ENCODE data around the gene CSNK2B.

Gene CSNK2B

DNA sequence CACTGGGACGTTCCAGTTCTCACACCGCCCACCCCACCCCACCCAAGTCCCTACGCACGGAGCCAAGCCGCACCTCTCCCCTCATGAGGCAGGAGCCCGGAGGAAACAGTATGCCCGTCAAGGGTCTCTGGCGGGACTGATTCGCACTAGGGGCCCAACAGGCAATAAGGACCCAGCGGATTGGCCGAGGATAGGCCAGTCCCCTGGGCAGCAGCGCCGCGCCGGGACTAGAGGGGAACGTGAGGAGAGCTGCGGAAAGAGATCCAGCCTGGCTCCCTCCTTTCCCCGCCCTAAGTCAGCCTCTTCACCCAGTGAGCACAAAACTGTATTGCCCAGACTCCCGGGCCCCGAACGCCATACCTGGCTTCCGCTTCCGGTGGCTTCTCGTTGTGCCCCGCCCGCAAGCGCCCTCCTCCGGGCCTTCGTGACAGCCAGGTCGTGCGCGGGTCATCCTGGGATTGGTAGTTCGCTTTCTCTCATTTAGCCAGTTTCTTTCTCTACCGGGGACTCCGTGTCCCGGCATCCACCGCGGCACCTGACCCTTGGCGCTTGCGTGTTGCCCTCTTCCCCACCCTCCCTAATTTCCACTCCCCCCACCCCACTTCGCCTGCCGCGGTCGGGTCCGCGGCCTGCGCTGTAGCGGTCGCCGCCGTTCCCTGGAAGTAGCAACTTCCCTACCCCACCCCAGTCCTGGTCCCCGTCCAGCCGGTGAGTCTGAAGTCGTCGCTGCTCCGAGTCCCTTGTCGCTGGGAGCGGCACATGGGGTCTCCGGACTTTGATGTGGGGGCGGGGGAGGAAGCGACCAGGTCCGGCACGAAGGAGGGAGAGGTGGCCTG, at the start of gene CSNK2B:
CSNK2B (plus strand) TSS at position 580 of the 836 bp plus-strand sequence. CDS start 752 bp downstream, outside the sequence.
- Histone ChIP-seq H3K9me3 (ENCODE audit: control insufficient read depth in 1 of 2, low read length in 2 of 2) (no peaks in the 10 kb centered on the region), H3K27ac (ENCODE audit: low read depth, low read length) (peak within 1 kb of the TSS; percentile 97), H3K9ac (ENCODE audit: low read depth in 1 of 2, low read length in 2 of 2) (peak within 1 kb of the TSS; percentile 92 to 94), H3K4me1 (ENCODE audit: control insufficient read depth in 1 of 2, insufficient read depth in 2 of 2, low read length in 2 of 2) (peaks cover 39 to 54% of the 10 kb centered on the region in 2 donors), H3K4me3 (ENCODE audit: low read depth in 1 of 2, low read length in 2 of 2) (peak within 1 kb of the TSS; percentile 89 to 92), H3K36me3 (ENCODE audit: control insufficient read depth in 1 of 2, insufficient read depth in 2 of 2, low read length in 2 of 2) (peaks cover 37 to 42% of the 10 kb centered on the region in 2 donors), H3K27me3 (ENCODE audit: control insufficient read depth in 1 of 2, insufficient read depth in 2 of 2, low read length in 2 of 2) (no peaks in the 10 kb centered on the region)

DNA sequence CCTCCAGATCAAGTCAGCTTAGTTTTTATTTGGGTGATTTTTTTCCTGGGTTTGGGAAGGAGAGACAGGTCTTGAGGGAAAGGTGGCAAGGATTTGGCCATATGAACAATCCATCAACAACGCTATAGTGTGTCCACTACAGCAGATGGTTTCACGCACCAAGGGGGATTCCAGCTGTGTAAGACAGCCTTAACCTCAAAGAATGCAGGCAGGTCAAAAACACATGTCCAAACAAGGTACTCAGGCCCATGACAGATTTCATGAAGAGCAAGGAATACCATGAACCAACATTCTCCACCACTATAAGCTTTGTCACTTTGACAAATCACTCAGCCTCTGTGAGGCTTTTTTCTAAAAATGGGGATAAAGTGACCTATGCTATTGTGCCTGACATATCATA, 48.9 kb upstream of the CSNK2B start:
- Histone ChIP-seq H3K27ac (ENCODE audit: low read depth, low read length) (no peak overlapping the region), H3K4me1 (ENCODE audit: control insufficient read depth in 1 of 2, insufficient read depth in 2 of 2, low read length in 2 of 2) (peaks cover 20 to 22% of the 10 kb centered on the region in 2 donors), H3K9me3 (ENCODE audit: control insufficient read depth in 1 of 2, low read length in 2 of 2) (no peaks in the 10 kb centered on the region), H3K27me3 (ENCODE audit: control insufficient read depth in 1 of 2, insufficient read depth in 2 of 2, low read length in 2 of 2) (no peaks in the 10 kb centered on the region), H3K36me3 (ENCODE audit: control insufficient read depth in 1 of 2, insufficient read depth in 2 of 2, low read length in 2 of 2) (no peaks in the 10 kb centered on the region), H3K4me3 (ENCODE audit: low read depth in 1 of 2, low read length in 2 of 2) (no peak overlapping the region), H3K9ac (ENCODE audit: low read depth in 1 of 2, low read length in 2 of 2) (no peak overlapping the region)

DNA sequence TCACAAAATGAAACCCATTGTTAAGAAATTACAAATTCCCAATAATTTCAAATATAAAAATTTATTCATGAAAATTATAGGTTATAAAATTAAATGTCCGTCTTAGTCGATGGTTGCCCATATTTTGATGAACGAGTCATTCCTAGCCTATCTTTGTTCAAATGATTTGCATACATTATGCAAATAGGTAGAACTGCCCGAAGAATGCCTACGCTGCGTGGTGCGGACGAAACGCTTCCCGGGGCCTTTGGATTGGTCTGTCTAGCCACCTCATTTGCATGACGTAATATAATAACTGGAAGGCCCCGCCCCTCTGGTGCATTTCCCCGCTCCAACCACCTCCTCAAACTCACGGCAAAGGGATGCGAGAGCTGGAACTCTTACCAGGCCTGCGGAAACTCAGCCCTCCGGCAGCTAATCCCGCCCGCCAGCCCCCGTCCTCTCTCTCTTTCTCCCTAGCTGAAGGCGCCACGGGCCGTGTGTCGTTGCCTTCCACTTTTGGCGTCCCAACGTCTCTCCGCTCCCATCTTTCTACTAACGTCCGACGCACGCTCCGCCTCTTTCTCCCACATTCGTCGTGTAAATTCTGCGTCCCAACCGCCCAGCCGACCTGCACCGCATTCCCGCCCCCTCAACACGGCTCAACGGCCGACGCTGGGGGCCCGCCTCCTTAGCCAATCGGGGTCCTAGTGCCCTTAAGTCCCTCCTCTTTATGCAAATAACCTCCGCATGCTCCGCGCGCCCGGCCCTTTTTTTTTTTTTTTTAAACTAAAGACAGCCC, 45.9 kb upstream of the CSNK2B start:
- Histone ChIP-seq H3K36me3 (ENCODE audit: control insufficient read depth in 1 of 2, insufficient read depth in 2 of 2, low read length in 2 of 2) (peaks cover 15 to 26% of the 10 kb centered on the region in 2 donors), H3K27me3 (ENCODE audit: control insufficient read depth in 1 of 2, insufficient read depth in 2 of 2, low read length in 2 of 2) (no peaks in the 10 kb centered on the region), H3K27ac (ENCODE audit: low read depth, low read length) (peak overlapping the region; percentile 99), H3K9me3 (ENCODE audit: control insufficient read depth in 1 of 2, low read length in 2 of 2) (no peaks in the 10 kb centered on the region), H3K9ac (ENCODE audit: low read depth in 1 of 2, low read length in 2 of 2) (peak overlapping the region; percentile 77 to 91), H3K4me3 (ENCODE audit: low read depth in 1 of 2, low read length in 2 of 2) (peak overlapping the region; percentile 81 to 83), H3K4me1 (ENCODE audit: control insufficient read depth in 1 of 2, insufficient read depth in 2 of 2, low read length in 2 of 2) (peaks cover 20 to 21% of the 10 kb centered on the region in 2 donors)

DNA sequence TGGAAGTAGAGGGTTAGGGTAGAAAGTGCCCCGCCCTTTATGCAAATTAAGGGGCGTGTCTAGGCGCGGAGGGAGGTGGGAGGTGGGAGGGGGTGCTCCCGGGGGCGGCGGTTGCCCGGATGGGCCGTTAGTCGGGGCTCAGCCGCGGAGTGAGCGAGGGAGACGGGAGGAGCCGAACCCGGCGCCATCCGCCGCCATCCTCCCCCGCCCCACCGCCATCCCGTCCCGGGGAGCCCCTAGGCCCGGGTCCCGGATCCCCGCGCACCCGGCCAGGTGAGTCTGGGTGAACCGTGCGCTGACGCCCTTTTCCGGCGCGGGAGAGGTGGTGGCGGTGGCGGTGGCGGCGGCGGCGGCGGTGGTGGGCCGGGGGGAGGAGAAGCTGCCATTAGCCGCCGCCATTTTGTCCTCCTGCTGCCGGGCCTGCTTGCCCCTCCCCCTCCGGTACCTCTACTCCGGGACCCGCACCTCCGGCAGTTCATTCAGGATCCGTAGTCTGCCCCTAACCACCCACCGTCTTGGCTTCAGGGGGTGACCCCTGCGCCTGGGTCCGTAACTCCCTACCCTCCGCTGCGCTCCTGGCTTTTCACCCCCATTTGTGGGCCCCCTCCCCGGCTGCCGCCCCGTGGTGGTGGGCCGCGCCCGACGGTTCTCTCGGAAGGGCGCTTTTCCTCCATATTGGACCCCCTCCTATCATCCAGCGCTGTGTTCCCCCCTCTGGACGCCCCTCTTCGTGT, 45.1 kb upstream of the CSNK2B start, which contains the start of gene PRRC2A:
PRRC2A (plus strand) TSS at position 130 of the 734 bp plus-strand sequence. CDS start 2,075 bp downstream, outside the sequence.
- Histone ChIP-seq H3K4me3 (ENCODE audit: low read depth in 1 of 2, low read length in 2 of 2) (peak within 1 kb of the TSS; percentile 88 to 97), H3K36me3 (ENCODE audit: control insufficient read depth in 1 of 2, insufficient read depth in 2 of 2, low read length in 2 of 2) (peaks cover 23 to 33% of the 10 kb centered on the region in 2 donors), H3K4me1 (ENCODE audit: control insufficient read depth in 1 of 2, insufficient read depth in 2 of 2, low read length in 2 of 2) (peaks cover 18 to 19% of the 10 kb centered on the region in 2 donors), H3K27ac (ENCODE audit: low read depth, low read length) (peak within 1 kb of the TSS; percentile 99), H3K9ac (ENCODE audit: low read depth in 1 of 2, low read length in 2 of 2) (peak within 1 kb of the TSS; percentile 98 to 99), H3K27me3 (ENCODE audit: control insufficient read depth in 1 of 2, insufficient read depth in 2 of 2, low read length in 2 of 2) (no peaks in the 10 kb centered on the region), H3K9me3 (ENCODE audit: control insufficient read depth in 1 of 2, low read length in 2 of 2) (no peaks in the 10 kb centered on the region)

DNA sequence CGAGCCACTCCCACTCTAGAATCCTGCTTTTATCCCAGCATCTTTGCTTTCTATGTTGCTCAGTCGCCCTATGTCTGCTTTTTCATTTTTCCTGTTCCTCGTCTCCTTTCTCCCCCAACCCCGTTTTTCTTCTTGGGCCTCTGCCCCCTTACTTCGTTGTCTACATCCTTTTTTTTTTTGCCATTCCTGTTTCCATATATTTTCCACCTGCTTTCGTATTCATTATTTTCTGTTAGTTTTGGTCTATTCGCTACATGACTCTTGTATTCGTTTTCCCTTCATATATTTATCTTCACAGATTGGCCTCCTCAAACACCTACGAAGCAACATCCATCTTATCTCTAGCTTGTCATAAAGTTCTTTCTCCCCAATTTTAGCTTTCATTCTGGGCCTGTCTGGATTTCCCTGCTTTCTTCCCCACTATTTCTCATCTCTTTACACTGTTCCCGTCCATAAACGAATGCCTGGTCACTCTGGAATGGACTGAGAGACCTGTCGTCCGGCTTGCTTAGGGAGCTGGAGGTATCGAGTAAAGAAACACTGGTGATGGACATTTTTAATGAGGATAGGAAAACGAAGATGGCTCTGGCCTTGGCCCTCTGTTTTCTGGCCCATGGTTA, 44.5 kb upstream of the CSNK2B start:
- Histone ChIP-seq H3K4me3 (ENCODE audit: low read depth in 1 of 2, low read length in 2 of 2) (peak overlapping the region; percentile 88 to 97), H3K9ac (ENCODE audit: low read depth in 1 of 2, low read length in 2 of 2) (peak overlapping the region; percentile 98 to 99), H3K9me3 (ENCODE audit: control insufficient read depth in 1 of 2, low read length in 2 of 2) (no peaks in the 10 kb centered on the region), H3K4me1 (ENCODE audit: control insufficient read depth in 1 of 2, insufficient read depth in 2 of 2, low read length in 2 of 2) (peaks cover 18 to 19% of the 10 kb centered on the region in 2 donors), H3K36me3 (ENCODE audit: control insufficient read depth in 1 of 2, insufficient read depth in 2 of 2, low read length in 2 of 2) (peaks cover 29 to 40% of the 10 kb centered on the region in 2 donors), H3K27me3 (ENCODE audit: control insufficient read depth in 1 of 2, insufficient read depth in 2 of 2, low read length in 2 of 2) (no peaks in the 10 kb centered on the region), H3K27ac (ENCODE audit: low read depth, low read length) (peak overlapping the region; percentile 95)

DNA sequence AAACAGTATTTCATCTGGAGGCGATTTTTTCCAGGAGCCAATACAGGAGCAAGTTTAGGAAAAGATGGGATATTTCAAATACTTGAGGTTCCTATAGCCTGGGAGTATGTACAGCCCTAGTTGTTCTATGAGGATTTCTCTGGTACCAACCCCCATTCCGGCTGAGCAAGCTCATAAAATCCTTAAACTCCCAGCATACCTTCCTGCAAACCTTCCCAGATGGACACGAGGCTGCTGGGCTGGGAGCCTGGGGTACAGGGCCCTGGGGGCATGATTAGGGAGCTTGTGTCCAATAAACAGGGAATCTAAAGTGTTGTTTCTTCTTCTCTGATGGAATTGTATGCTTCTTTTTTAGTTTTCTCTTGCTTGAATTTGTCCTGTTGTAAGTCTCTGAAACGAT, 43.9 kb upstream of the CSNK2B start:
- Histone ChIP-seq H3K27ac (ENCODE audit: low read depth, low read length) (peak overlapping the region; percentile 95), H3K9ac (ENCODE audit: low read depth in 1 of 2, low read length in 2 of 2) (peak overlapping the region; percentile 98 to 99)

DNA sequence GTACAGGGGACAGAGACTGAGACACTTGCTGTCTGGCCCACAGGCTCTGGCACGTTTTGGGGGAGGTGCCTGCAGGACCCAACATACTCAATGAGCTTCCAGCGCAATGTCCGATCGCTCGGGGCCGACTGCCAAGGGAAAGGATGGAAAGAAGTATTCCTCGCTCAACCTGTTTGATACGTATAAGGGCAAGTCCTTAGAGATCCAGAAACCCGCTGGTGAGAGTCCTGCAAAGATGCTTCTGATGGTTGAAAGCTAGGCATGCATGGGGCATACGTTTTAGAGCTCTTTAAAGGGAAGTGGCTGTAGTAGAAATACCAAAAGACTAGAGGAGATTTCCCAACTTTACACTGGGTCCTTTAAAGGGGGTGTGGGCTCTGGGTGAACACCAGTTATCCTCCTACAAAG, 43.2 kb upstream of the CSNK2B start:
- peak overlapping the region in 1 of 2 donors; percentile 98 for H3K9ac ChIP-seq (ENCODE audit: low read depth in 1 of 2, low read length in 2 of 2)
- no peak overlapping the region for H3K27ac ChIP-seq (ENCODE audit: low read depth, low read length)
- H3K36me3 ChIP-seq (ENCODE audit: control insufficient read depth in 1 of 2, insufficient read depth in 2 of 2, low read length in 2 of 2): peaks cover 32 to 52% of the 10 kb centered on the region in 2 donors
- H3K27me3 ChIP-seq (ENCODE audit: control insufficient read depth in 1 of 2, insufficient read depth in 2 of 2, low read length in 2 of 2): no peaks in the 10 kb centered on the region
- H3K9me3 ChIP-seq (ENCODE audit: control insufficient read depth in 1 of 2, low read length in 2 of 2): no peaks in the 10 kb centered on the region
- peak overlapping the region; percentile 36 to 97 for H3K4me3 ChIP-seq (ENCODE audit: low read depth in 1 of 2, low read length in 2 of 2)
- peaks cover 18 to 19% of the 10 kb centered on the region in 2 donors for H3K4me1 ChIP-seq (ENCODE audit: control insufficient read depth in 1 of 2, insufficient read depth in 2 of 2, low read length in 2 of 2)

More for the DNA sequence above, 43.9 kb upstream of the CSNK2B start:
- Histone ChIP-seq H3K4me3 (ENCODE audit: low read depth in 1 of 2, low read length in 2 of 2) (peak overlapping the region; percentile 88 to 97), H3K27me3 (ENCODE audit: control insufficient read depth in 1 of 2, insufficient read depth in 2 of 2, low read length in 2 of 2) (no peaks in the 10 kb centered on the region), H3K9me3 (ENCODE audit: control insufficient read depth in 1 of 2, low read length in 2 of 2) (no peaks in the 10 kb centered on the region), H3K4me1 (ENCODE audit: control insufficient read depth in 1 of 2, insufficient read depth in 2 of 2, low read length in 2 of 2) (peaks cover 18 to 19% of the 10 kb centered on the region in 2 donors), H3K36me3 (ENCODE audit: control insufficient read depth in 1 of 2, insufficient read depth in 2 of 2, low read length in 2 of 2) (peaks cover 32 to 45% of the 10 kb centered on the region in 2 donors)

DNA sequence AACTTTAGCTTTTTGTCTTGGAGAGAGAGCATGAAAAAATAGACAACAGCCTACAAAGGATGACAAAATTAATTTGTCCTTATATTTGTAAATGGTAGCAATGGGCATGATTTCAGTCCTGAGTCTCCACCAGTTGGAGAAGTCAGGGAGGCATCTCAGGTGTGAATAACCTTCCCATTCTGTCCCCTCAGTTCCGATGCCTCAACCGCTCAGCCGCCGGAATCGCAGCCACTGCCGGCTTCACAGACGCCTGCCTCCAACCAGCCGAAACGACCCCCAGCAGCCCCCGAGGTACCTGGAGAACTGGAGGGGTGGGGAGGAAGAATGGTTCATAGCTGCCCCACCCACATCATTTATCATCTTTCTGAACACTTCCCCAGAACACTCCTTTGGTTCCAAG, 41.8 kb upstream of the CSNK2B start:
- no peaks in the 10 kb centered on the region for H3K27me3 ChIP-seq (ENCODE audit: control insufficient read depth in 1 of 2, insufficient read depth in 2 of 2, low read length in 2 of 2)
- no peak overlapping the region for H3K9ac ChIP-seq (ENCODE audit: low read depth in 1 of 2, low read length in 2 of 2)
- no peak overlapping the region for H3K4me3 ChIP-seq (ENCODE audit: low read depth in 1 of 2, low read length in 2 of 2)
- no peaks in the 10 kb centered on the region for H3K9me3 ChIP-seq (ENCODE audit: control insufficient read depth in 1 of 2, low read length in 2 of 2)
- H3K27ac ChIP-seq (ENCODE audit: low read depth, low read length): no peak overlapping the region
- H3K36me3 ChIP-seq (ENCODE audit: control insufficient read depth in 1 of 2, insufficient read depth in 2 of 2, low read length in 2 of 2): peaks cover 43 to 66% of the 10 kb centered on the region in 2 donors
- H3K4me1 ChIP-seq (ENCODE audit: control insufficient read depth in 1 of 2, insufficient read depth in 2 of 2, low read length in 2 of 2): peaks cover 18 to 19% of the 10 kb centered on the region in 2 donors

DNA sequence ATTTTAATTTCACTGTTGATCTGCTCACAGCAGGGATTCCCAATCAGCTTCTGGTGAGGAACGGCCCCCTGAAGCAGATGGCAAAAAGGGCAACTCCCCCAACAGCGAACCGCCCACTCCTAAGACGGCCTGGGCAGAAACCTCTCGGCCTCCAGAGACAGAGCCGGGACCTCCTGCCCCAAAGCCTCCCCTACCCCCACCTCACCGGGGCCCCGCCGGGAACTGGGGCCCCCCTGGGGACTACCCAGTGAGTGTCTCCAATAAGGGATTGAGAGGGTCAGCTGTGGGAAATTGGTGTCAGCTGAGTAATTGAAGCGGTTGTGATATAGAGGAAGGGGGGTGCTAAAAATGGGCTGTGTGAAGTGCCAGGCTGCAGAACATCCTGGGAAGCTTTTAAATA, 38.9 kb upstream of the CSNK2B start:
- no peak overlapping the region for H3K27ac ChIP-seq (ENCODE audit: low read depth, low read length)
- no peaks in the 10 kb centered on the region for H3K27me3 ChIP-seq (ENCODE audit: control insufficient read depth in 1 of 2, insufficient read depth in 2 of 2, low read length in 2 of 2)
- no peak overlapping the region for H3K4me3 ChIP-seq (ENCODE audit: low read depth in 1 of 2, low read length in 2 of 2)
- H3K36me3 ChIP-seq (ENCODE audit: control insufficient read depth in 1 of 2, insufficient read depth in 2 of 2, low read length in 2 of 2): peaks cover 62 to 92% of the 10 kb centered on the region in 2 donors
- no peaks in the 10 kb centered on the region for H3K9me3 ChIP-seq (ENCODE audit: control insufficient read depth in 1 of 2, low read length in 2 of 2)
- no peak overlapping the region for H3K9ac ChIP-seq (ENCODE audit: low read depth in 1 of 2, low read length in 2 of 2)
- peaks cover 11 to 13% of the 10 kb centered on the region in 2 donors for H3K4me1 ChIP-seq (ENCODE audit: control insufficient read depth in 1 of 2, insufficient read depth in 2 of 2, low read length in 2 of 2)

All from duodenal mucosa (tissue), 2 donors.